Fibroblast of lung (primary cell): ENCODE data around the gene GUCY1A2. TPM values are rescaled to one million over a fixed set of nuclear protein-coding genes. Genes with fewer than 3 reads are reported as not detected.

Experiments used
- DNase-seq, 2 donors: peaks; one replicate each; pipeline versions ENCODE4 v3.0.0 to v3.0.0-alpha.2; 2010; ENCODE audit warnings: low read depth in 2 of 2
- H2AFZ ChIP-seq: 2 replicates; pipeline ENCODE4 v1.5.1; 2012; ENCODE audit warnings: low read length, control low read depth, inconsistent platforms
- H3K27ac ChIP-seq: 2 replicates; pipeline ENCODE4 v1.5.1; 2011; ENCODE audit warnings: low read length, control low read depth; ENCODE audit not compliant: insufficient read depth
- H3K27me3 ChIP-seq: 2 replicates; pipeline ENCODE4 v1.5.1; 2011; ENCODE audit warnings: mild to moderate bottlenecking, low read length; ENCODE audit not compliant: control insufficient read depth, insufficient read depth
- H3K36me3 ChIP-seq: 2 replicates; pipeline ENCODE4 v1.5.1; 2011; ENCODE audit warnings: low read length; ENCODE audit not compliant: control insufficient read depth, insufficient read depth
- H3K4me1 ChIP-seq: 2 replicates; pipeline ENCODE4 v1.5.1; 2011; ENCODE audit warnings: low read length; ENCODE audit not compliant: control insufficient read depth, insufficient read depth; ENCODE audit errors: extremely low read depth
- H3K4me2 ChIP-seq: 2 replicates; pipeline ENCODE4 v1.5.1; 2011; ENCODE audit warnings: low read length, control low read depth; ENCODE audit not compliant: insufficient read depth; ENCODE audit errors: extremely low read depth
- H3K4me3 ChIP-seq, 4 experiments: fragments of 200-600 bp in 1 of 4; sonication (generic) in 1 of 4; replicated peaks in 1 of 4; 2 replicates each; pipeline ENCODE4 v1.5.1; 2011 to 2016; ENCODE audit warnings: low read length in 4 of 4, low read depth in 3 of 4, mild to moderate bottlenecking in 3 of 4, control low read depth in 2 of 4, inconsistent platforms in 1 of 4, mixed read lengths in 1 of 4; ENCODE audit not compliant: insufficient read depth in 1 of 4; ENCODE audit errors: control extremely low read depth in 1 of 4
- H3K79me2 ChIP-seq: 2 replicates; pipeline ENCODE4 v1.5.1; 2012; ENCODE audit warnings: mild to moderate bottlenecking, low read length, inconsistent platforms; ENCODE audit not compliant: control insufficient read depth, insufficient read depth
- H3K9ac ChIP-seq: 2 replicates; pipeline ENCODE4 v1.5.1; 2011; ENCODE audit warnings: mild to moderate bottlenecking, low read length, control low read depth; ENCODE audit not compliant: insufficient read depth
- H3K9me3 ChIP-seq: 2 replicates; pipeline ENCODE4 v1.5.1; 2012; ENCODE audit warnings: low read depth, low read length; ENCODE audit not compliant: control insufficient read depth, insufficient read depth
- H4K20me1 ChIP-seq: 2 replicates; pipeline ENCODE4 v1.5.1; 2011; ENCODE audit warnings: low read length; ENCODE audit not compliant: control insufficient read depth, insufficient read depth; ENCODE audit errors: extremely low read depth
- CTCF ChIP-seq, 2 donors: IDR thresholded peaks in 1 of 2; conservative IDR thresholded peaks in 1 of 2; 1 replicate in 1 of 2; 2 replicates in 1 of 2; pipeline ENCODE4 v1.5.1; 2011 to 2012; ENCODE audit warnings: low read length in 2 of 2, control low read depth in 1 of 2, inconsistent platforms in 1 of 2, low read depth in 1 of 2, mild to moderate bottlenecking in 1 of 2
- EZH2 ChIP-seq: IDR thresholded peaks from 2 replicates; pipeline ENCODE4 v1.5.1; 2012; ENCODE audit warnings: low read length, control low read depth, mild to moderate bottlenecking; ENCODE audit errors: missing control alignments
- polyA plus RNA-seq, 2 donors: library from polyadenylated mRNA; depleted of rRNA in 1 of 2; stranded (reverse) in 1 of 2; unstranded in 1 of 2; fragments of >200 nt; gene quantifications; 2 replicates each; pipeline ENCODE4 v1.2.1, GENCODE V29; 2011 to 2012; ENCODE audit warnings: missing spikeins in 1 of 2
- total RNA-seq: library from RNA; depleted of rRNA; stranded (reverse); fragments of >200 nt; gene quantifications from 2 replicates; pipeline ENCODE4 v1.2.1, GENCODE V29; 2014

GUCY1A2 gene
- total and polyA plus RNA-seq, 2 donors (not counting 1 experiment from before 2014, with no cell fraction given): 0.50 to 1.4 TPM

- Histone ChIP-seq H3K36me3 (no peaks in the 10 kb centered on the region), H3K27me3 (no peaks in the 10 kb centered on the region), H4K20me1 (no peaks in the 10 kb centered on the region), H3K9me3 (no peaks in the 10 kb centered on the region), H3K4me1 (no peaks in the 10 kb centered on the region), H3K9ac (no peak overlapping the region), H2AFZ (no peak overlapping the region), H3K4me2 (no peak overlapping the region), H3K79me2 (no peaks in the 10 kb centered on the region), H3K27ac (no peak overlapping the region), H3K4me3 (no peak overlapping the region)
- no peak for DNase-seq
- TF ChIP-seq EZH2: no peak
- TF ChIP-seq CTCF (conservative IDR thresholded peaks at IDR 0.05 in 1 of 2, IDR thresholded peaks at IDR 0.05 in 1 of 2; ENCODE audit: low read depth in 1 of 2, low read length in 2 of 2): no peak
Observed at GRCh38 chr11:106821291-106821690, 197.0 kb downstream of the GUCY1A2 start.

- no peak overlapping the region for H3K9ac ChIP-seq
- no peaks in the 10 kb centered on the region for H3K36me3 ChIP-seq
- DNase-seq: no peak
- H4K20me1 ChIP-seq: no peaks in the 10 kb centered on the region
- no peak overlapping the region for H3K4me3 ChIP-seq
- H3K79me2 ChIP-seq: no peaks in the 10 kb centered on the region
- H3K27ac ChIP-seq: no peak overlapping the region
- H3K4me2 ChIP-seq: no peak overlapping the region
- TF ChIP-seq EZH2: no peak
- no peak for TF ChIP-seq CTCF (conservative IDR thresholded peaks at IDR 0.05 in 1 of 2, IDR thresholded peaks at IDR 0.05 in 1 of 2; ENCODE audit: low read depth in 1 of 2, low read length in 2 of 2)
- no peaks in the 10 kb centered on the region for H3K27me3 ChIP-seq
- H3K9me3 ChIP-seq: no peaks in the 10 kb centered on the region
- H2AFZ ChIP-seq: no peak overlapping the region
- H3K4me1 ChIP-seq: no peaks in the 10 kb centered on the region
Observed at GRCh38 chr11:106818443-106818842, 199.8 kb downstream of the GUCY1A2 start.

- H3K4me2 ChIP-seq: no peak overlapping the region
- no peaks in the 10 kb centered on the region for H3K36me3 ChIP-seq
- no peak overlapping the region for H2AFZ ChIP-seq
- H3K9me3 ChIP-seq: no peaks in the 10 kb centered on the region
- no peaks in the 10 kb centered on the region for H3K4me1 ChIP-seq
- H3K79me2 ChIP-seq: no peaks in the 10 kb centered on the region
- H4K20me1 ChIP-seq: no peaks in the 10 kb centered on the region
- TF ChIP-seq CTCF (conservative IDR thresholded peaks at IDR 0.05 in 1 of 2, IDR thresholded peaks at IDR 0.05 in 1 of 2; ENCODE audit: low read depth in 1 of 2, low read length in 2 of 2) (no peak), EZH2 (no peak)
- DNase-seq: no peak
- H3K27me3 ChIP-seq: no peaks in the 10 kb centered on the region
- no peak overlapping the region for H3K27ac ChIP-seq
- H3K4me3 ChIP-seq: no peak overlapping the region
- H3K9ac ChIP-seq: no peak overlapping the region
Observed at GRCh38 chr11:106815209-106815608, 203.1 kb downstream of the GUCY1A2 start.
